ENCODE data around the gene CPS1.

The CPS1 gene

DNA sequence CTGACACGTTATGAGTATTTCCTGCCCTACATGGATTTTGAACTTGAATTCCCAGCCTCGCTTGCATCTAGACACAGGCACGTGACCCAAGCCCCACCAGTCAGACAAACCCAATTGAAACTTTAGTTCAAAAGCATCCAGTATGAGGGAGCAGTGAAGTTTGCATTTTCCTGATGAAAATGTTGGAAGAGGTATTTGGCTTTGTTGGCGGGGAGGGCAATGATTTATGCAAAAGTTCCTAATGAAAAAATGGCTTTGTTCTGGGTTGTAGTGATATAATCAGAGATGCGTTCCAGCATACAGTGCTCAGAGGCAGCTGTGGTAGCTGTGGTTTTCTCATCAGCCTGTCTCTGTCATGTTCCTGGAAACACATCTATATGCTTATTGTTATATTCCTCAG lies 36.8 kb upstream of the CPS1 start:
- Histone ChIP-seq H3K9ac (ENCODE audit: low read depth, low read length) (no peak overlapping the region), H3K9me3 (ENCODE audit: insufficient read depth, low read length, severe bottlenecking) (no peaks in the 10 kb centered on the region), H3K27ac (ENCODE audit: low read length) (peak overlapping the region; percentile 49; the same call in 1 of the 2 replicates), H3K79me2 (ENCODE audit: insufficient read depth, low read length) (no peaks in the 10 kb centered on the region), H3K4me2 (ENCODE audit: insufficient read depth, low read length) (peak overlapping the region; percentile 62), H3K4me3 (ENCODE audit: low read depth in 1 of 2, low read length in 2 of 2) (peak overlapping the region in 1 of 2 experiments; percentile 47; a peak in 2 of 4 replicates), H3K36me3 (ENCODE audit: insufficient read depth, low read length) (no peaks in the 10 kb centered on the region), H3K27me3 (ENCODE audit: insufficient read depth, low read length, poor library complexity) (no peaks in the 10 kb centered on the region), H3K4me1 (ENCODE audit: insufficient read depth, low read length) (peaks cover 17% of the 10 kb centered on the region), H2AFZ (ENCODE audit: low read depth, low read length) (peak overlapping the region; percentile 19; the same call in 1 of the 2 replicates), H4K20me1 (ENCODE audit: insufficient read depth, low read length) (no peaks in the 10 kb centered on the region)
- ATAC-seq (ENCODE audit: insufficient read depth, low read depth) = peak; percentile 99
- DNase-seq = peak; percentile 52
- TF ChIP-seq, protein P1, sequence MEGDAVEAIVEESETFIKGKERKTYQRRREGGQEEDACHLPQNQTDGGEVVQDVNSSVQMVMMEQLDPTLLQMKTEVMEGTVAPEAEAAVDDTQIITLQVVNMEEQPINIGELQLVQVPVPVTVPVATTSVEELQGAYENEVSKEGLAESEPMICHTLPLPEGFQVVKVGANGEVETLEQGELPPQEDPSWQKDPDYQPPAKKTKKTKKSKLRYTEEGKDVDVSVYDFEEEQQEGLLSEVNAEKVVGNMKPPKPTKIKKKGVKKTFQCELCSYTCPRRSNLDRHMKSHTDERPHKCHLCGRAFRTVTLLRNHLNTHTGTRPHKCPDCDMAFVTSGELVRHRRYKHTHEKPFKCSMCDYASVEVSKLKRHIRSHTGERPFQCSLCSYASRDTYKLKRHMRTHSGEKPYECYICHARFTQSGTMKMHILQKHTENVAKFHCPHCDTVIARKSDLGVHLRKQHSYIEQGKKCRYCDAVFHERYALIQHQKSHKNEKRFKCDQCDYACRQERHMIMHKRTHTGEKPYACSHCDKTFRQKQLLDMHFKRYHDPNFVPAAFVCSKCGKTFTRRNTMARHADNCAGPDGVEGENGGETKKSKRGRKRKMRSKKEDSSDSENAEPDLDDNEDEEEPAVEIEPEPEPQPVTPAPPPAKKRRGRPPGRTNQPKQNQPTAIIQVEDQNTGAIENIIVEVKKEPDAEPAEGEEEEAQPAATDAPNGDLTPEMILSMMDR (IDR thresholded peaks at IDR 0.05; ENCODE audit: borderline replicate concordance, extremely low read depth, low read length, poor library complexity, severe bottlenecking) = no peak
- no peak for TF ChIP-seq EZH2 (IDR thresholded peaks at IDR 0.05; ENCODE audit: borderline replicate concordance, low read depth, low read length, severe bottlenecking)

- ATAC-seq (ENCODE audit: insufficient read depth, low read depth) (no peak), DNase-seq (no peak)
- H3K4me3 ChIP-seq (ENCODE audit: low read depth in 1 of 2, low read length in 2 of 2) = no peak overlapping the region
- no peak overlapping the region for H3K9ac ChIP-seq (ENCODE audit: low read depth, low read length)
- H3K36me3 ChIP-seq (ENCODE audit: insufficient read depth, low read length) = no peaks in the 10 kb centered on the region
- no peaks in the 10 kb centered on the region for H3K9me3 ChIP-seq (ENCODE audit: insufficient read depth, low read length, severe bottlenecking)
- no peak for TF ChIP-seq EZH2 (IDR thresholded peaks at IDR 0.05; ENCODE audit: borderline replicate concordance, low read depth, low read length, severe bottlenecking)
- TF ChIP-seq, protein P1 (IDR thresholded peaks at IDR 0.05; ENCODE audit: borderline replicate concordance, extremely low read depth, low read length, poor library complexity, severe bottlenecking) = no peak
- no peaks in the 10 kb centered on the region for H4K20me1 ChIP-seq (ENCODE audit: insufficient read depth, low read length)
- H3K4me2 ChIP-seq (ENCODE audit: insufficient read depth, low read length) = no peak overlapping the region
- H3K4me1 ChIP-seq (ENCODE audit: insufficient read depth, low read length) = peaks cover 17% of the 10 kb centered on the region
- H3K79me2 ChIP-seq (ENCODE audit: insufficient read depth, low read length) = no peaks in the 10 kb centered on the region
- H3K27ac ChIP-seq (ENCODE audit: low read length) = no peak overlapping the region
- H2AFZ ChIP-seq (ENCODE audit: low read depth, low read length) = no peak overlapping the region
- H3K27me3 ChIP-seq (ENCODE audit: insufficient read depth, low read length, poor library complexity) = no peaks in the 10 kb centered on the region
Observed at GRCh38 chr2:210522399-210522798, 34.0 kb upstream of the CPS1 start.

DNA sequence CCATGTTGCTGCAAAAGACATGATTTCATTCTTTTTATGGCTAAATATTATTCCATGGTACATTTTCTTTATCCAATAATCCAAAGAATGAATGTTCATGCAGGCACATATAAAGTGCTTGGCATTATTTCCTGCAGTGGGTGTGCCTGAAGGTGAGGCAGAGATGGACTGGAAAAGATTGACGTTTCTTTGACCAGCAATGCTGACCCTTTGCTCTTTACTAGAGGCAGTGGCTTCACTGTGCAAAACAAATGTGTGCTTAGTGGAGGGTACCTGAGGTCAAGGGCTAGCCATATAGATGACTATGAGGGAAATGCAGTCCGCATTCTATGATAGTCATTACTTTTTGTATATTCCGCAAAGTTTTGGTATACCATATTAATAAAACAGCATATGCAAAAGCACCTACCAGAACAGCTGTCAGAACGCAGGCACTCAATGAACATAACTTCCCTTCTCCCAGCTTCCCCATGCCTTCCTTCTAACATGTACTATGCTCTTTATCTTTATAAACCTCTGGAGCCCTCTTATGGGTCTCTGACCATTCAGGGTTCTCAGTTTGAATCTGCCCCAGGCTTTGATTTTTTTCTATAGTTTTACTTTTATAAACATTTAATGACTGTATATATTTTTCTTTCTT lies 32.6 kb upstream of the CPS1 start:
- Histone ChIP-seq H3K27me3 (ENCODE audit: insufficient read depth, low read length, poor library complexity) (no peaks in the 10 kb centered on the region), H3K36me3 (ENCODE audit: insufficient read depth, low read length) (no peaks in the 10 kb centered on the region), H3K4me1 (ENCODE audit: insufficient read depth, low read length) (peaks cover 17% of the 10 kb centered on the region), H2AFZ (ENCODE audit: low read depth, low read length) (no peak overlapping the region), H3K79me2 (ENCODE audit: insufficient read depth, low read length) (no peaks in the 10 kb centered on the region), H3K4me2 (ENCODE audit: insufficient read depth, low read length) (no peak overlapping the region), H3K9me3 (ENCODE audit: insufficient read depth, low read length, severe bottlenecking) (no peaks in the 10 kb centered on the region), H4K20me1 (ENCODE audit: insufficient read depth, low read length) (no peaks in the 10 kb centered on the region), H3K27ac (ENCODE audit: low read length) (no peak overlapping the region), H3K4me3 (ENCODE audit: low read depth in 1 of 2, low read length in 2 of 2) (no peak overlapping the region), H3K9ac (ENCODE audit: low read depth, low read length) (no peak overlapping the region)
- no peak for ATAC-seq (ENCODE audit: insufficient read depth, low read depth)
- DNase-seq = no peak
- TF ChIP-seq, protein P1 (IDR thresholded peaks at IDR 0.05; ENCODE audit: borderline replicate concordance, extremely low read depth, low read length, poor library complexity, severe bottlenecking) = no peak
- no peak for TF ChIP-seq EZH2 (IDR thresholded peaks at IDR 0.05; ENCODE audit: borderline replicate concordance, low read depth, low read length, severe bottlenecking)

Data from DND-41 (cell line).